ENCODE measurements around the gene KCTD20. TPM values are rescaled to one million over a fixed set of nuclear protein-coding genes. Genes with fewer than 3 reads are reported as not detected.

KCTD20 gene
- total RNA-seq, 1 experiment from 2014 or later, result 47.5 TPM

DNA sequence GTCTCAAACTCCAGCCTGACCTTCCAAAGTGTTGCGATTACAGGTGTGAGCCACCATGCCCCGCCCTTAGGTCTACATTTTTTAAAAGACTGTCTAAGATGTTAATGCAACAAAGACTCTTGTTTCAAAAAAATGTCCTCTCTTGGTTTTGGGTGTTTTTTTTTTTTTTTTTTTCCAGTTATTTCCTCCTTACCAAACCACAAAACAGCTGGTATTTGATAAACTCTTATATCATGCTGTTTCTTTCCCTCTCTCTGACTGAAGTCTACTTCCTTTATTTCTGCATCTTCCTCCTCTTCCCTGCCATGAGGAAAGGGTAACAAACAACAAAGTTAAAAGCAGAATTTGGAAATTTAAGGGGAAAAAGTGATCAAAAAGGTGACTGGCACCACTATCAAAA is 83.3 kb downstream of the KCTD20 start:
- DNase-seq (ENCODE audit: low read depth), result peak; percentile 62

GRCh38 chr6:36533321-36533720 is 90.5 kb downstream of the KCTD20 start:
- DNase-seq (ENCODE audit: low read depth), result no peak

- no peak for DNase-seq (ENCODE audit: low read depth)
Measured at GRCh38 chr6:36536873-36537547, 94.2 kb downstream of the KCTD20 start.

DNA sequence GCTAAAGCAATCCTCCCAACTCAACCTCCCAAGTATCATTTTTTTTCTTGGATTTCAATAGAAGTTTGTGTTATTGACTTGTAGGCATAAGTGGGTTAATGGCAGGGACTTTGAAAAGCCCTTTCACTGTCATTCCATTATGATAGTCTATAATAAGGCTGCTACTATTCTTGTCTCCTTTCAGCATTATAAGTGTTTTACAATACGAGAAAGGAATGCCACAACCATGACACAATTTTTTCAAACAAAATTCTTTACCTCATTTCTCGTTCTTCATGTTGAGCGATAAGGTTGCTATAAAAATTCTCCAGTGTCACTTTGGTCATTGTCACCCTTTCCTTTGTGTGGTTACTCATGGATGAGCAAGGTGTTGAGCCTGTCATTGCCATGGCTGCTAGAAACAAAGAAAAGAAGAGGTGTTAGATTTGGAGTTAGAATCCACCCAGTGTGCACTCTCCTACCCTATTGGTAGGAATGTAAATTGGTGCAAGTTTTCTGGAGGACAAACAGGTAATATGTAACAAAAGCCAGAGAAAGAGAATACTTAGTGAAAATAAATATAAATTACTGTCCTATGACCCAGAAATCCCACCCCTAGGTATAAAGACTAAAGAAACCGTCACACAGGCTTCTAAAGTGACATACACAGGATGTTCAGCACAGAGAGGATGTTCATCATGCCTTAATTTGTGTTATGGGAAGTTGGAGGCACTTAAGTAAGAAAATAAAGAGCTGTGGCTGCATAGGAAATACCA is 97.2 kb downstream of the KCTD20 start:
- no peak for DNase-seq (ENCODE audit: low read depth)

Other genes starting within 250 kb of the KCTD20 start
- 8.2 and 12.7 TPM in 2 replicates for gene BRPF3, start 246.3 kb upstream of the KCTD20 start, total RNA-seq (2014; rRNA removed)
- gene PNPLA1, start 172.9 kb upstream of the KCTD20 start, total RNA-seq (2014; rRNA removed), result not detected in 2 replicates
- not detected in 2 replicates for gene BNIP5, start 106.1 kb upstream of the KCTD20 start, total RNA-seq (2014; rRNA removed)
- 0.17 TPM in 1 of 2 replicates, not detected in the other for gene ETV7, start 55.3 kb upstream of the KCTD20 start, total RNA-seq (2014; rRNA removed)
- gene PXT1, start 146 bp upstream of the KCTD20 start, total RNA-seq (2014; rRNA removed), result 0.06 TPM in 1 of 2 replicates, not detected in the other
- gene STK38, start 104.5 kb downstream of the KCTD20 start, total RNA-seq (2014; rRNA removed), result 29.5 and 36.9 TPM in 2 replicates
- 137 and 181 TPM in 2 replicates for gene SRSF3, start 151.4 kb downstream of the KCTD20 start, total RNA-seq (2014; rRNA removed)
- 560 and 669 TPM in 2 replicates for gene CDKN1A, start 235.7 kb downstream of the KCTD20 start, total RNA-seq (2014; rRNA removed)